Endothelial cell (in vitro differentiated cells): ENCODE measurements around the gene TENM4. TPM values are rescaled to one million over a fixed set of nuclear protein-coding genes. Genes with fewer than 3 reads are reported as not detected.

Source experiments
- DNase-seq: peaks from one replicate; pipeline ENCODE4 v3.0.0; 2021; ENCODE audit warnings: low spot score
- H3K27ac Mint-ChIP-seq: one replicate; pipeline ENCODE4 v1.8.0; 2021; ENCODE audit warnings: mixed read lengths, inconsistent platforms; ENCODE audit not compliant: unreplicated experiment
- H3K27me3 Mint-ChIP-seq: one replicate; pipeline ENCODE4 v1.8.0; 2021; ENCODE audit warnings: mild to moderate bottlenecking, moderate library complexity, mixed read lengths, inconsistent platforms; ENCODE audit not compliant: unreplicated experiment
- H3K36me3 Mint-ChIP-seq: one replicate; pipeline ENCODE4 v1.8.0; 2021; ENCODE audit warnings: mild to moderate bottlenecking, low read depth, mixed read lengths, inconsistent platforms; ENCODE audit not compliant: unreplicated experiment
- H3K4me1 Mint-ChIP-seq: one replicate; pipeline ENCODE4 v1.8.0; 2021; ENCODE audit warnings: mild to moderate bottlenecking, mixed read lengths, inconsistent platforms; ENCODE audit not compliant: unreplicated experiment
- H3K4me3 Mint-ChIP-seq: one replicate; pipeline ENCODE4 v1.8.0; 2021; ENCODE audit warnings: mild to moderate bottlenecking, mixed read lengths, inconsistent platforms; ENCODE audit not compliant: unreplicated experiment
- H3K9me3 Mint-ChIP-seq: one replicate; pipeline ENCODE4 v1.8.0; 2021; ENCODE audit warnings: mixed read lengths, inconsistent platforms; ENCODE audit not compliant: unreplicated experiment
- CTCF ChIP-seq: fragments of 200-600 bp; sonication (generic); IDR thresholded peaks from one replicate; pipeline ENCODE4 v1.5.0; 2021; ENCODE audit warnings: antibody characterized with exemption; ENCODE audit not compliant: unreplicated experiment
- total RNA-seq: library from RNA; stranded (reverse); fragmentation: NEBNext Ultra II Directional; extraction: Animal tissue kit (Norgen Biotek cat#: 25700); gene quantifications from one replicate; pipeline ENCODE4 v1.2.1, GENCODE V29; 2021; ENCODE audit not compliant: unreplicated experiment

The TENM4 gene
- total RNA-seq, 1 donor from 2014 or later: 1.8 TPM

- Mint-ChIP-seq H3K9me3 (no peaks in the 10 kb centered on the region), H3K27ac (no peak overlapping the region), H3K4me1 (peaks cover 3% of the 10 kb centered on the region), H3K4me3 (no peak overlapping the region), H3K27me3 (no peaks in the 10 kb centered on the region), H3K36me3 (no peaks in the 10 kb centered on the region)
- TF ChIP-seq CTCF: no peak
- DNase-seq: no peak
Observed at GRCh38 chr11:79312617-79313529, 128.0 kb downstream of the TENM4 start.

- TF ChIP-seq CTCF: no peak
Observed at GRCh38 chr11:79311461-79311860, 129.4 kb downstream of the TENM4 start.

GRCh38 chr11:79309407-79309806 lies 131.4 kb downstream of the TENM4 start:
- no peak for TF ChIP-seq CTCF
- no peaks in the 10 kb centered on the region for H3K27me3 Mint-ChIP-seq
- no peak overlapping the region for H3K27ac Mint-ChIP-seq
- no peaks in the 10 kb centered on the region for H3K9me3 Mint-ChIP-seq
- DNase-seq: no peak
- H3K4me3 Mint-ChIP-seq: no peak overlapping the region
- H3K36me3 Mint-ChIP-seq: no peaks in the 10 kb centered on the region
- H3K4me1 Mint-ChIP-seq: no peaks in the 10 kb centered on the region

More at GRCh38 chr11:79311461-79311860, 129.4 kb downstream of the TENM4 start:
- Mint-ChIP-seq H3K9me3 (no peaks in the 10 kb centered on the region), H3K36me3 (no peaks in the 10 kb centered on the region), H3K4me1 (peaks cover 3% of the 10 kb centered on the region), H3K4me3 (no peak overlapping the region), H3K27ac (no peak overlapping the region), H3K27me3 (no peaks in the 10 kb centered on the region)
- no peak for DNase-seq

- no peak overlapping the region for H3K4me3 Mint-ChIP-seq
- no peak overlapping the region for H3K27ac Mint-ChIP-seq
- no peak for DNase-seq
- H3K27me3 Mint-ChIP-seq: no peaks in the 10 kb centered on the region
- H3K36me3 Mint-ChIP-seq: no peaks in the 10 kb centered on the region
- TF ChIP-seq CTCF: no peak
- H3K9me3 Mint-ChIP-seq: no peaks in the 10 kb centered on the region
- H3K4me1 Mint-ChIP-seq: no peaks in the 10 kb centered on the region
Observed at GRCh38 chr11:79308429-79308828, 132.4 kb downstream of the TENM4 start.

GRCh38 chr11:79304599-79305212 lies 136.1 kb downstream of the TENM4 start:
- TF ChIP-seq CTCF: no peak
- H3K4me3 Mint-ChIP-seq: no peak overlapping the region
- no peak for DNase-seq
- no peaks in the 10 kb centered on the region for H3K9me3 Mint-ChIP-seq
- no peak overlapping the region for H3K27ac Mint-ChIP-seq
- no peaks in the 10 kb centered on the region for H3K4me1 Mint-ChIP-seq
- no peaks in the 10 kb centered on the region for H3K27me3 Mint-ChIP-seq
- no peaks in the 10 kb centered on the region for H3K36me3 Mint-ChIP-seq
